PC-9 (cell line): Measurements from ENCODE around the gene SEC14L6. TPM values are rescaled to one million over a fixed set of nuclear protein-coding genes. Genes with fewer than 3 reads are reported as not detected.
"Not testable (repeated sequence)": the region's sequence is repeated elsewhere in the genome, so short reads cannot be mapped to it uniquely, and the experiment has no call there.

Source experiments
- BruUV-seq: library from RNA; stranded (reverse); fragments of 400-500 nt; replicated peaks from 2 replicates; lab custom pipeline; 2021; lab: Mats Ljungman, UMichigan
- CTCF ChIA-PET: fragments of 300-600 bp; sonication (Branson Sonifier 250); formaldehyde crosslinking; loops from one replicate; lab custom pipeline; 2022; ENCODE audit warnings: antibody characterized with exemption; lab: Charles Lee
- POLR2A ChIA-PET: fragments of 300-600 bp; sonication (Branson Sonifier 250); formaldehyde crosslinking; loops from one replicate; lab custom pipeline; 2022; ENCODE audit warnings: antibody characterized with exemption; ENCODE audit not compliant: unreplicated experiment; lab: Charles Lee
- DNase-seq, 2 experiments: peaks; one replicate each; pipeline versions ENCODE4 v3.0.0 to v3.0.0-alpha.2; 2015 to 2022; ENCODE audit warnings: mixed read lengths in 1 of 2
- H2AFZ ChIP-seq: fragments of 200-600 bp; sonication (generic); 2 replicates; pipeline ENCODE4 v1.8.1; 2017; ENCODE audit warnings: antibody characterized with exemption
- H3F3A ChIP-seq: fragments of 200-600 bp; sonication (generic); 2 replicates; pipeline ENCODE4 v1.8.1; 2017; ENCODE audit warnings: antibody characterized with exemption, mild to moderate bottlenecking, low read depth; ENCODE audit not compliant: insufficient read depth
- H3K27ac ChIP-seq: fragments of 200-600 bp; sonication (generic); 2 replicates; pipeline ENCODE4 v1.6.1; 2016; ENCODE audit warnings: mixed run types
- H3K27me3 ChIP-seq: fragments of 200-600 bp; sonication (generic); 2 replicates; pipeline ENCODE4 v1.6.1; 2016; ENCODE audit warnings: low read depth, mixed run types; ENCODE audit not compliant: insufficient read depth
- H3K36me3 ChIP-seq: fragments of 200-600 bp; sonication (generic); 2 replicates; pipeline ENCODE4 v1.6.1; 2016; ENCODE audit warnings: low read depth, mixed run types
- H3K4me1 ChIP-seq: fragments of 200-600 bp; sonication (generic); replicated peaks from 2 replicates; pipeline ENCODE4 v1.6.1; 2016; ENCODE audit warnings: mixed run types; ENCODE audit not compliant: insufficient read depth
- H3K4me2 ChIP-seq: fragments of 200-600 bp; sonication (generic); 2 replicates; pipeline ENCODE4 v1.6.1; 2017; ENCODE audit warnings: mixed run types
- H3K4me3 ChIP-seq: fragments of 200-600 bp; sonication (generic); 2 replicates; pipeline ENCODE4 v1.6.1; 2016; ENCODE audit warnings: mixed run types
- H3K79me2 ChIP-seq: fragments of 200-600 bp; sonication (generic); 2 replicates; pipeline ENCODE4 v1.6.1; 2017; ENCODE audit warnings: low read depth, mixed run types
- H3K9me2 ChIP-seq: fragments of 200-600 bp; sonication (generic); 2 replicates; pipeline ENCODE4 v1.8.1; 2017; ENCODE audit warnings: mild to moderate bottlenecking; ENCODE audit not compliant: insufficient read depth
- H3K9me3 ChIP-seq: fragments of 200-600 bp; sonication (generic); 2 replicates; pipeline ENCODE4 v1.8.1; 2016; ENCODE audit warnings: low read depth; ENCODE audit not compliant: insufficient read depth
- H4K20me1 ChIP-seq: fragments of 200-600 bp; sonication (generic); 2 replicates; pipeline ENCODE4 v1.8.1; 2017; ENCODE audit not compliant: insufficient read depth
- CTCF ChIP-seq: fragments of 200-600 bp; sonication (generic); conservative IDR thresholded peaks from 2 replicates; pipeline ENCODE4 v1.6.1; 2017; ENCODE audit warnings: mixed run types, antibody characterized with exemption, mild to moderate bottlenecking, moderate library complexity
- EZH2 ChIP-seq: fragments of 200-600 bp; sonication (generic); IDR thresholded peaks from 2 replicates; pipeline ENCODE4 v1.8.0; 2017; ENCODE audit warnings: antibody characterized with exemption, low read depth
- intact Hi-C: fragments of 100-400 bp; cut with micrococcal nuclease; formaldehyde crosslinking; loops from one replicate; pipeline ENCODE4 v1.10.0; 2022; ENCODE audit not compliant: unreplicated experiment
- total RNA-seq: library from RNA; stranded (reverse); gene quantifications from 2 replicates; pipeline ENCODE4 v1.2.3, GENCODE V29; 2021

Gene SEC14L6
- total RNA-seq, 1 experiment from 2014 or later = 0.31 TPM

- DNase-seq = no peak
- no peaks in the 10 kb centered on the region for H3K9me2 ChIP-seq
- H3K4me3 ChIP-seq = no peak overlapping the region
- intact Hi-C loops = no loop called here
- no peaks in the 10 kb centered on the region for H3K27me3 ChIP-seq
- H3K36me3 ChIP-seq = no peaks in the 10 kb centered on the region
- no peak overlapping the region for H2AFZ ChIP-seq
- H3K79me2 ChIP-seq = no peaks in the 10 kb centered on the region
- no peaks in the 10 kb centered on the region for H3K9me3 ChIP-seq
- no TSS peak for BruUV-seq
- H3K27ac ChIP-seq = no peak overlapping the region
- POLR2A ChIA-PET = interaction anchor here (0.7 kb wide), 1 partner anchor 140 kb away, joined by 15 read pairs; no protein-coding TSS in a partner anchor
- H3K4me2 ChIP-seq = no peak overlapping the region
- peaks cover 16% of the 10 kb centered on the region; the same call in 1 of the 2 replicates for H3F3A ChIP-seq
- TF ChIP-seq EZH2 (no peak), CTCF (no peak)
- no peaks in the 10 kb centered on the region for H3K4me1 ChIP-seq
- CTCF ChIA-PET = no interaction called here
- H4K20me1 ChIP-seq = peaks cover 8% of the 10 kb centered on the region
Observed at GRCh38 chr22:30568137-30568805, 21.7 kb upstream of the SEC14L6 start.

- H2AFZ ChIP-seq, DNase-seq, H4K20me1 ChIP-seq, H3K9me2 ChIP-seq, H3K27ac ChIP-seq, H3K4me1 ChIP-seq, intact Hi-C loops, H3K9me3 ChIP-seq, H3K27me3 ChIP-seq, H3K4me3 ChIP-seq, POLR2A ChIA-PET, H3K4me2 ChIP-seq, H3K79me2 ChIP-seq, H3K36me3 ChIP-seq, BruUV-seq, CTCF ChIA-PET: not testable (repeated sequence)
- peaks cover 12% of the 10 kb centered on the region; the same call in 1 of the 2 replicates for H3F3A ChIP-seq
Observed at GRCh38 chr22:30567277-30567676, 20.7 kb upstream of the SEC14L6 start.

DNA sequence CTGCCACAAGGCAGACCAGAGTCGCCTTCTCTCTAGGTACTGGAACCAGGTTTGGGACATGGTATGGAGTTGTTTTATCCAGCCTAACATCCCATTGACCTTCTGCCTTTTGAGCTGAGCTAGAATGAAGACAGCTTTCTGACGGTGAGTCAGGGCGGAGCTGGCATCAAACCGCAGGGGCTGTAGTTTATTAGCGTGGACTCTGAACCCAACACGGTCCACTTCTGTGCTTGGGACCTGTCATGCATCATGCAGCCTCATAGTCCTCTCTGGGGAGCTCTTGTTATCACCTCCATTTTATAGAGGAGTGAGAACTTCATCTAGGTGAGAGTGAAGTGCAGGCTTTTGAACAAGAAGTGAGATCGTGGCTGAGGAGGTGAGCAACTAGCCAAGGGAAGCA, 19.6 kb upstream of the SEC14L6 start:
- Histone ChIP-seq H3K9me3 (no peaks in the 10 kb centered on the region), H3K9me2 (no peaks in the 10 kb centered on the region), H4K20me1 (no peaks in the 10 kb centered on the region), H3K27ac (no peak overlapping the region), H3K79me2 (no peaks in the 10 kb centered on the region), H3K4me1 (peaks cover 17% of the 10 kb centered on the region), H3K27me3 (no peaks in the 10 kb centered on the region), H3K4me2 (no peak overlapping the region), H3F3A (peaks cover 22% of the 10 kb centered on the region; the same call in 1 of the 2 replicates), H3K4me3 (no peak overlapping the region), H2AFZ (no peak overlapping the region), H3K36me3 (no peaks in the 10 kb centered on the region)
- no peak for DNase-seq
- no peak for TF ChIP-seq EZH2
- no peak for TF ChIP-seq CTCF
- CTCF ChIA-PET = no interaction called here
- POLR2A ChIA-PET = no interaction called here
- no TSS peak for BruUV-seq
- intact Hi-C loops = no loop called here
